Peyer's patch (tissue), 4 donors: ENCODE measurements around the gene SLC25A34.

ENCODE experiments used
- CTCF ChIP-seq, 6 experiments: fragments of 450-650 bp in 4 of 6; fragments of 200-600 bp in 2 of 6; sonication (generic) in 1 of 6; IDR thresholded peaks; one replicate each; pipeline ENCODE4 v1.5.1; 2017 to 2019; ENCODE audit warnings: antibody characterized with exemption in 6 of 6, mild to moderate bottlenecking in 3 of 6, moderate library complexity in 1 of 6
- POLR2A ChIP-seq, 2 donors: fragments of 450-650 bp; IDR thresholded peaks; one replicate each; pipeline ENCODE4 v1.5.1; 2017; ENCODE audit warnings: antibody characterized with exemption in 2 of 2, mild to moderate bottlenecking in 2 of 2, moderate library complexity in 2 of 2

DNA sequence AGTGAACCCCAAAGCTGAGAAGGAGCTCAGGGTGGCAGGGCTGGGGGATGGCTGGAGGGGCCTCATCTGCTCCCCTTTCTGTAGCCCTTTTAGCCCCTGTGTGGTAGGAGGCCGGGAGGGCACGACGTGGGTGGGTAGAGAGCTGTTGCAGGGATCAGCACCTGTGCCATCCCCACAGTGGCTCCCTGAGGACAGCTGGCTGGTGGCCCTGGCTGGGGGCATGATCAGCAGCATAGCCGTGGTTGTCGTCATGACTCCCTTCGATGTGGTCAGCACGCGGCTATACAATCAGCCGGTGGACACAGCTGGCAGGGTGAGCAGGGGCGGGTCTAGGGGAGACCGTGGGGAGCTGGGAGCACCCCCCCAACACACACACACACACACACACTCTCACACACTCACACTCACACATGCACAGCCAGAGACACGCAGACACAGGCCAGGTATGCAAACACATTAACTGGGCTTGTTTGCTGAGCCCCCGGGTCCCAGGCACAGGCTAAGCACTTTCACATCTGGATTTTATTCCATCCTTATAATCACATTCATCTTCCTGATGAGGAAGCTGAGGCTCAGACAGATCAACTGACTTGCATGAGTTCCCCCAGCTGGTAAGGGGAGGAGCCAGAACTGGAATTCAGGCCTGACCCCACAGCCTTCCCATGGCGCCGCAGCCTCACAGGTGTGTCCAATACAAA, 2.5 kb downstream of the SLC25A34 start:
- TF ChIP-seq POLR2A (IDR thresholded peaks at IDR 0.05) (no peak), CTCF (IDR thresholded peaks at IDR 0.05) (no peak)
